HG02759 (cell line): ENCODE measurements around the gene SRSF4.
"Not testable (repeated sequence)": the region's sequence is repeated elsewhere in the genome, so short reads cannot be mapped to it uniquely, and the experiment has no call there.

Experiments used
- ATAC-seq: cut with Tn5 transposase; IDR thresholded peaks from one replicate; pipeline ENCODE4 v1.9.1; 2021; ENCODE audit warnings: mild to moderate bottlenecking, moderate library complexity; ENCODE audit not compliant: unreplicated experiment

The SRSF4 gene

DNA sequence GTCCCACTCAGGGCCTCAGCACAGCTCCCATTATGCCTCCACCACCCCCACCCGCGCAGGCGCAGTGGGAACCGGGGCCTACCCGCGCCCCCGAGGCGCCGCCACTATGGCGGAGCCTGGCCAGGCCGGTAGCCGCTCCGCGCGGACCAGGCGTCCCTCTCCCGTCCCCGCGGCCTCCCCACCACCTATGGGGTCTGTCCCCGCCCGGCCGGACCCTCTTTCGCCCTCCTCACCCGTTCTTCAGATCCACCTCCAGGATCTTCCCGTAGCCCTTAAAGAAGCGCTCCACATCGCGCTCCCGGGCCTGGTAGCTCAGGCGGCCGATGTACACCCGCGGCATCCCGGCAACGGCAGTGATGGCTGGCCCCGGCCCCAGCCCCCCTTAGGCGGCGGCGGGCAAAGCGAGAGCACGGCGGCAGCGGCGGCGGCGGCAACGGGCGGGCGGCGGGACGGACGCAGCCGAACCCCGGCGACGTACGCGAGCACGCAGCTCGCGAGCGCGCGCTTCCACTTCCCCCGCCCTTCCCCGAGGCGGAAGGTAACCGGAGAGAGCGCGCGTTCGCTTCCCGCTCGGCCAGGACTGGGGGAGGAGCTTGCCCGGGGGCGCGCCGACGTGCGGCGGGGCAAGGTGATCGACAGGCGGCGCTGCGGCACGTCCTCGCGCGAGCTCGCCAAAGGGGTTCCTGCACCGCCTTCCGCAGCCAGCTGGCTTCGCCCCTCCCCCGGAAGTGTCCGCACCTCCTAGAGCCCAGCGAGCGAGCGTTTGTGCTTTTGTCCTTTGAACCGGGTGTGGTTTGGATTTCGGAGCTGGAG lies at the start of gene SRSF4:
Gene SRSF4 (minus strand): TSS at position 488 of the 813 bp plus-strand sequence. CDS start 148 bp downstream, at position 340.
- peak; percentile 90 for ATAC-seq

DNA sequence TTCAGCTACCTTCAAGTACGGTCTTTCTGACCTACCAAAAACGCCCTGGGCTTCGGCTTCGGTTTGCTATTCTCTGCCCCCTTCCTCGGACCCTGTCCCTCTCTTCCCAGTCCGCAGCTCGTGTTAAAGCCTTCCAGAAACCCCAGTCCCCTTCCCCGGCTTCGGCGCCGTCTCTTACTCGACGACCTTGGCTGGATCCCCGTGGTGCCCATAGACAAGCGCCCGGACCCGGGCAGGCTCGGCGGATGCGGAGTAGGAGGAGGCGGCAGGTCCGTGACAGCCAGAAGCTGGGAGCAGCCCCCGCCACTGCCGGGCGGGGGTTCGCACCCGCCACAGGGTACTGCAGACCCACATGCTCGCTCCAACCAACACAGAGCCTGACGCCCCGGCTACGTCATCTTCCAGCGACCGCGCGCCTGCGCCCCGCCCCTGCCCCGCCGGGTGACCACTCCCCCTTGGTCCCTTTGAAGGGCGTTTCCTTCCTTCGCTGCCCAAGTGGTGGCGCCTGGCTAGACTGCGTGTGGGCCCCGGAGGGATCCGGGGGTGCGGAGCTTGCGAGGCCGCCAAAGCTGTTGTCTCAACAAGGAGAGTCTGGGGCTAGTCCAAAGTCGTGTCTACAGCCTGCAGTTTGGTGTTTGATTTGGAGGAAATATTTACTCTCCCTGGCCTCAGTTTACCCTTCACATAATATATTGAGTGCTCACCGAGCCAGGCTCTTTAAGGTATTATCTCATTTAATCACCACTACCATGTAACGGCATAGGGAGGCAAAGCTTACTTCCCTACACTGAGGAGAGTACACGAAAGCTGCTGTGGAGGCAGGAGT lies 49.1 kb upstream of the SRSF4 start, which contains the start of gene MECR:
Gene MECR (minus strand): TSS at position 382 of the 826 bp plus-strand sequence. CDS start 28 bp downstream, at position 354.
- ATAC-seq: peak; percentile 93

DNA sequence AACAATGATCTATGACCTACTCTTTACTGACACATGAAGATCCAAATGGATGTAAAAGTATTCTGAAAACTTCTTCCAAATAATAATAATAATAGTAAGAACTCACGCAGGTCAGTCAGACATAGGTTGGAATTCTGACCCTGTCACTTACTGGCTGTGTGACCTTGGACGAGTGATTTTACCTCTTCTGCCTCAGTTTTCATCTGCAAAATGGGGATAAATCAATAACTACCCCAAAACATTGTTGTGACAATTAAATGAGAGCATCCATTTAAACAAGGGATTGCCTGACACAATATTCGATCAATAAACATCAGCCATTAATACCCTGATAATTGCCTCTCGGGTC lies 48.5 kb upstream of the SRSF4 start:
- no peak for ATAC-seq

DNA sequence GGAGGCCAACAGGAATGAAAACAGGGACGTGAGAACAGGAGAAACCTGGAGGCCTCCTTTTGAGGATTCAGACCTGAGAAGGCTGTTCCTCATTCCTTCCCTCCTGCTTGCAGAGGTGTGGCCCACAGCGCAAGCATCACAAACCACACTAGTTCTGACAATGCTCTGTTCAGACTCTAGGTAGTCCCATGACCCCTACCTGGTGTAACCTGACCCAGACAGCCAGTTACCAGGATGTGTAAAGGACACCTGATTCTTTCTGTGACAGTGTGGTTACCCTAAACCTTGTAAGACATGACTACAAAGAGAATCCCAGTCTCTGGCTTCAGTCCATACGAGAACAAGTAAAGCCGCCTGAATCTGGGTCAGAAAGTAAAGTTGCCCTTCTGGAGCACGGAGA lies 45.8 kb upstream of the SRSF4 start:
- no peak for ATAC-seq

DNA sequence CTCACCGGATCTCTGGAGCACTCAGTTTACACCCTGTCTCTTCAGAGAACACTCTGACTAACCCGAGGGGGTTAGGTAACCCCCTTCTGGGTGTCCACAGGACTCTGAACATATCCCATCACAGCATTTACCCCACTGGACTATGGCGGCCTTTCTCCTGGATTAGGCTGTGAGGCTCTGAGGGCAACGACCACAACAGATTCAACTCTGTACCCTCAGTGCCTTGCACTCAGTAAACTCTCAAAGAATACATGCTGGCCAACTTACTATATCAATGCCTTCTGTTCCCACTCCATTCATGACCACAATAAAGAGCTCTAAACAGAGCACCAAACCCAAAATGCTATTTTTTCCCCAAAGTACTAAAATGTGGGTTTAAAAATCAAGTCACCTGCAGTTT lies 43.7 kb upstream of the SRSF4 start:
- no peak for ATAC-seq

DNA sequence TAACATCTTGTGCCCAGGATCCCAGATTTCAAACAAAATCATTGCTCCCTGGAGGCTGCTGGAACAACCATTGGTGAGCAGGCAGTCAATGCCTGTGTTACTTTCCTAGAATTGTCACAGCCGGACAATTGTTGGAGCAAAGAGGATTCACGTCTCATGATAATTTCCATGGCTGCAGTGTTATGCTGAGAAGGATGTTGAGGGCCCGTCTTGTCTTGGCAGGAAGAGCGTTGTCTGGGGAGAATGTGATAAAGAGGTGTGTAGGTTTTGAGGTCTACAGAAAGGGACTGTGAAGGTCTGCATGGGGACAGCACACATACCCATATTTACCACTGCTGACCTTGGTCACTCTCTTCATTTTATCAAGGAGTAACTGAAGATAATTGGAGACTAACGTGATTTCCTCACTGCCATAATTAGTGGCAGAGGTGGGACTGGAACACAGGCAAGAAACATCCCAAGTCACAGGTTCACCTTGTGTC lies 42.7 kb upstream of the SRSF4 start:
- ATAC-seq: no peak

DNA sequence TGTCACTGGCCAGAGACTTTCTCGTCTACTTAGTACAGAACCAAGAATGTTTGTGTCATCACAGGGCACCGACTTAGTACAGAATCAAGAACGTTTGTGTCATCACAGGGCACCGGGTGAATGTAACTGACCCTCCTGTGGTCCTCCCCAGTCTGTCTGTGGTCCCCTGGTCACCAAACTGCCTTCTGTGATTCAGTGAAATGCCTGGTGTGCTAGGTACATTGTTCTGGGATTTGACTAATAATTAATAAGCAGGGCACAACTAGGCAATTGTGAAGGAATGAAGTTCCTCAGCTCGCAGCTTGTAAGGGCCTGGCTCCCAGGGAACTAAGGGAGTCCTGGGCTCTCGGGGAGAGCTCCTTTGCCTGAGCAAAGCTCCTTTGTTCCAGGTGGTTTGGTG lies 41.8 kb upstream of the SRSF4 start:
- no peak for ATAC-seq

DNA sequence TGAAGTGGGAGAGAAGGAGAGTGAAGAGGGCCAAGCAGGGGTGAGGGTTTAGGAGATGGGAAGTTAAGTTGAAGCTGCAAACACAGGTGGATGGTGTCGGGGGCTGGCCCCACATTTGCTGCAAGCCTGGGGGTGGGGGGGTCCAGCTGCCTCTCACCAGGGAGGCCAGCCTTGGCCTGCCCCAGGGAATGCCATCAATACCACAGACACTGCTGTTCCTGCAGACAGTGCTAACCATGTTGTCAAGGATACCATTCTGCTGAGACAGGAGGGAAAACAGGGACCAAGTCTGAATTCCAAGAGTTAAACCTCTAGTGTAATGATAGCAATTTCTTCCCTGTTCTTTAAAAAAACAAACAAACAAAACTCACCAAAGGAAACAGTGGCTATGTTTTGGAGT lies 41.0 kb upstream of the SRSF4 start:
- no peak for ATAC-seq

DNA sequence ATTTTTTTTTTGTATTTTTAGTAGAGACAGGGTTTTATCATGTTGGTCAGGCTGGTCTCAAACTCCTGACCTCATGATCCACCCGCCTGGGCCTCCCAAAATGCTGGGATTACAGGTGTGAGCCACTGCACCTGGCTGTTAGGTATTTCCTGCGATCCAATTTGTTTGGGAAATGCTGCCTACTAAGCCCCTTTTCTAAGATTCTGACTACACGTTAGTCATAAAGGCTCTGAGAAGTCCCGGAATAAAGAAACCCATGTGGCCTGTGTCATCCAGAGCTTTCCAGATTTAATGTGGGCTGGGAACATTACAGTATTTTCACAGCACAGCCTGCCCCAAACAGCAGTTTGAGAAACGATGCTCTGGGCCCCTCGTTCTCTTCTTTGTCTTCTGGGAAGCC lies 40.6 kb upstream of the SRSF4 start:
- ATAC-seq: not testable (repeated sequence)

DNA sequence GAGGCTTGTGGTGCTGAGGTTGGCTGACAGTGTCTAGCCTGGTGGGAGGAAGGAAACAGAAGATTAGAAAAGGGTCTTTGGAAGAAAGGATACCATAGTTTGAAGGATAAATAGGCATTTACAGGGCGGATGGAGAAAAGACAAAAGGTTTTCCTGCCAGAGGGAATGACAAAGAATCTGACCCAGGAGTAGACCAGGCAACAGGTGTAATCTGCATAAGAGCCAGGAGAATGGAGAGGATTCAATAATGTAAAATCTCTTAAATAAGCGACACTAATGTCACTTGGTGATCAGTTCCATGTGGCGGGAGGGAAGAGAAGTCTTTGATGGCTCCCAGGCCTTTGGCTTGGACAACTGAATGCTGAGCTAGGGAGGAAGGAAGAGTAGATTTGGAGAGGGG lies 39.6 kb upstream of the SRSF4 start:
- no peak for ATAC-seq

DNA sequence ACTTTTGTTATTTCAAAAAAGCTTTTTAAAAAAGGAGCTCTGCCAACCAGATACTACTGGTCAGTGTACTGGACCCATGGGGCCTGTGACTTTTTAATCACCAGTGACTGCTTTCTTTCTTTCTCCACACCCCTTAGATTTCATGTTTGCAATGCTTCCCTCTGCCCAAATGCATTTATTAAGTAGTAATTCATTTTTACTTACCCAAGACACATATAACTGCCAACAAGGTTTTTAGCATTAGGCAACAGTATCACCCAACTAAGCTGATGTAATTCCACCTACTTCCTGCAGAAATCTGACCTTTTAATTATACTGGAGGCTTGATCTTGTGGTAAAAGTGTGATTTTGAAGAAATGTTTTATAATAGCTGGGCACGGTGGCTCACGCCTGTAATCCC lies 36.5 kb upstream of the SRSF4 start:
- no peak for ATAC-seq

DNA sequence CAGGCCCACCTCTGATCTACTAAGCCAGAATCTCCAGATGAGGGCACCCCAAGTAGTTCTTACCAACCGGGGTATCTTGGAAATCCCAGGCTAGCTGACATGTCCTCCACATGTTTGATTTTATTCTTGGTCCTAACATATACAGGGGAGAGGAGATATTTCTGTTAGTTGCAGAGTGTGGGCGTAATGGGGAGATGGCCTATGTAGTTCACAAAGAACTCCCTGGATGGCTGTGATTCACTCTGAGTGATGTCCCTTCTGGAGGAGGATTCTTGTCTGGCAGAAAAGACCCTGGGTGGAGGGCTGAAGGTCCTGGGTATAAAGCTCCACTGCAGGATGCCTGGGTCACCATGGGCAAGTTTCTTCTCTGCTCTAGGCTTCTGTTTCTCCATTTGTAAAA lies 35.9 kb upstream of the SRSF4 start:
- no peak for ATAC-seq

DNA sequence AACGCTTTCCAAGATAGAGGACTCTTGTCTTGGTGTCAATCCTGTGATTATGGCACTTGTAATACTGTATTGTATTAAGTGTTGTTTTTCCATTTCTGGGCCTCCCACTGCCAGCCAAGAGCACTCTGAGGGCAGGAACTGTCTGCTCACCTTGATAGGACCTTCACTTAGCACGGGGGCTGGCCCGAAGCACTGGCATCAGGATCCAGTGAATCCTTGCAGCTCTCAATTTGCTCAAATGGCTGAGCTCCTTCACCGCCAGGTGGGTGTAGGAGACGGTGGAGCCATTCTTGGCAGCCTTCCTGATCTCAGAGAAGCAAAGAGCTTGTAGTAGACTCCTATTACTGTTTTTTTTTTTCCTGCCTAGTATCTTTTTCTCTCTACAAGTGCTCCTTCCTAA lies 31.4 kb upstream of the SRSF4 start:
- no peak for ATAC-seq

DNA sequence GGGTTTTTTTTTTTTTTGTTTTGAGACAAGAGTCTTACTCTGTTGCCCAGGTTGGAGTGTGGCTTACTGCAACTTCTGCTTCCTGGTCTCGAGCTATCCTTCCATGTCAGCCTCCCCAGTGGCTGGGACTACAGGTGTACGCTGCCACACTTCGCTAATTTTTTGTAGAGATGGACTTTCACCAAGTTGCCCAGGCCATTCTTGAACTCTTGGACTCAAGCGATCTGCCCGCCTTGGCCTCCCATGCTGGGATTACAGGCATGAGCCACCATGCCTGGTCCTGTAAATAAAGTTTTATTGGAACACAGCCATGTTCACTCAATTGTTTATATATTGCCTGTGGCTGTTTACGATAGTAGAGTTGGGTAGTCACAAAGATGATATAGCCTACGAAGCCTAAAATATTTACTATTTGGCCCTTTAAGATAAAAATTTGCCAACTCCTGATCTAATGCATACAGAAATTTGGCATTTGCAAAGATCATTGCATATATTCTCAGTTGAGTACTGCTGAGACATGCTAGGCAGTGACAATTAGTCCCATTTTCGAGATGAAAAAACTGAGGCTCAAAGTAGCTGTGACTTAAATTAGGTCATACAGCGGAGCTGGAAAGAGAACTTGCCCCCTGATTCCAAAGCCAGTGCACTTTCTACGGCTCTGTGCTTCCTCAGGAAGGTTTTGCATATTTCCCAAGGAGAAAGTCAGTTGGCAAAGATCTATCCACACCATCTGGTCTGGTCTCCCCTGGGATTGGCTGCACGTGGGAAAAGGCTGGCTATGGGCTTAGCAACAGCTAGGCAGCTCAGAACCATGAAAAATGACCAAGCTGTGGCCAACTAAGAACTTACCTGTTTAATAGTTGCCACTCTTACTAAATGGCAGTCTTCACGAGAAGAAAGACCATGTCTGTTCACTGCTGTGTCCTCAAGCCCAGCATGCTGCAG lies 29.7 kb upstream of the SRSF4 start:
- ATAC-seq: no peak

DNA sequence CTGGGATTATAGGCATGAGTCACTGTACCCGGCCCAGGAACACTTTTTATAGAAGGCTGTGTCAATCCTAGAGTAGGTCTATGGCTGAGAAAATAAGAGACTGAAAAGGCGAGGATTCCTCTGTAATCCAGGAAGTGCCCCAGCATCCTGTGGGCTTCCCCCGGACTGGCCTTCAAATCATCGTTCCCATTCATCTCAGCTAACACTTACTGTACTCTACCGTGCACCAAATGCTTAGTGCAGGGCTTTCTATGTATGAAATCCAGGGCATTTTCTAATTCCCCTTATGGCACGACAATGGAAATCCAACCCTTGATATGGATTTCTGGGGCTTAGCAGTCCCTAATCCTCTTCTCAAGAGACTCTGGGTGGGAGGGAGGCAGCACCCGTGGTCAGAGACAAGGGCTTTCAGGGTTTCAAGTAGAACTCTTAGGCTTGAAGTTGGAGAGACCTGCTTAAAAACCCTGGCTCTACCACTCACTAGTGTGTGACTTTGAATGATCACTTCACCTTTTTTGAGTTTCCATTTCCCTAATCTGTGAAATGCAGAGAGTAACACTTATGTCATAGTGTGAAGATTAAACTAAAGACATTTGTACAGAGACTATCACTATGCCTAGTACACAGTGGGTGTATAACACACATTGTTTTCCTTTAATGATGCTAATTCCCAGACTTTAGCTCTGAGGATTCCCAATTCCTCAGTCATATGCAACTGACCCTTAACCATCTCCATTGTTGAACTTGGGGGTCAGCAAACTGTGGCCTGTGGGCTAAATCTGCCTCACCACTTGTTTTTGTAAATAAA lies 28.8 kb upstream of the SRSF4 start:
- ATAC-seq: no peak

DNA sequence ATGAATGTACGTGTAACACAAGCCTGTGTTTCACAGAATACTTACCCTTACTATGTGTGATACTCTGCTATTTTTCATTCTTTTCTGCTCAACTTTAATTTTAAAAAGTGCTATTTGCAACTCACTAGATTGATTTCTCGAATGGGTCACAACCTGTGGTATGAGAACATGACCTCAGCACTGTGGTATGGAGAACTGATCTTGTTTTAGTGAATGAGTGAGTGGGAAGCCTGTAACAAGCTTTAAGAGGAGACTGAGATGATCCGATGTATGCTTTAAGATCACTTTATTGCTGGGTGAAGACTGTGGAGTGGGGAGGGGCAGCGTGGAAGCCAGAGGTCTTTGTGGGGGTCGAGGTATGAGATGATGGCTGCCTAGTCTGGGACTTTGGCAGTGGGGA lies 27.5 kb upstream of the SRSF4 start:
- ATAC-seq: no peak

DNA sequence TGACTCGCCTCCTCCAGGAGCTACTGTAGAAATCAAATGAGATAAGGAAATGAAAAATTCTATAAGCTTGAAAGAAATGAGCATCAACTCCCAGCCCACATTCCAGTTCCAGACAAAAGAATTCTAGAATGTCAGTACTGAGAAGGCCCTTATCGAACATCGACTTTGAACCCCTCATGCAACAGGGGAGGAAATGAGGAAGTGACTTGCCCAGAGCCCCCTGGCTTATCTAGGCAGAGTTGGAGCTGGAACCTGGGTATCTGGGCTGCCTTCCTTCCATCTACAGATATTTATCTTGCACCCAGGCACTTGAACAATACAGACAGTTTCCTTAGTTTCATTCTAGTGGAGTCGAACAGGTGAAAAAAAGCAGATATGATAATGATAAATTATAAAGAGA lies 26.7 kb upstream of the SRSF4 start:
- no peak for ATAC-seq

DNA sequence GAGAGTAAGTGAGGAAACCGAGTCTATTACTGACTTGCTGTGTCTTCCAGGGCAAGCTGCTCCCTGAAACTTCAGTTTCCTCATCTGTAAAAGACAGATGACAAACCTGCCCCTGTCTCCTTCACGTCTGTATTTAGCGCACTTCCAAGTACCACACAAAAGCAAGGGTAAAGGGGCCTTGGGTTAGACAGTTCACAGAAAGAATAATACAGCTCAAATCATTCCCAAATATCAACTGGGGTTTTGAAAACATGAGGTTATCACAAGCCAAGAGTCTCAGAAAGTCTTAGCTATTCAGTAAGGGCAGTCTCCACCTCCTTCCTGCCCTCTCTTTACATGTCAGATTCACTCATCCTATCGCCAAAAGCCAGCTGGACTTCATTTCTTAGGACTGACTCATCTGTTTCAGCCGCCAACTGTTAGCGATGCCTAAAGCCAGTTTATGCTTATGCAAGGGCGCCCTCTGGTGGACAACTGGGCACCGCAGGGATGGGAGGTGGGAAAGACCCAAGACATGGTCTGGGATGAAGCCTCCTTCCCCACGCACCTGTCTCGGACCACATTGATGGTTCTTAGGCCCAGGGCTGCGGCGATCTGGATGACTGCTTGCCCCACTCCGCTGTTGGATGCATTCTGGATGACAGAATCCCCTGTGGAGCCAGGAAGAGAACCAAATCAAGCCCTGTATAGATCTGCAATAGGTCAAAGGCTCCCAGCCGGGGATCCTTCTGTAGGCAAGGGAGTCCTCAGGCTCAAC lies 21.1 kb upstream of the SRSF4 start:
- ATAC-seq: peak; percentile 56

DNA sequence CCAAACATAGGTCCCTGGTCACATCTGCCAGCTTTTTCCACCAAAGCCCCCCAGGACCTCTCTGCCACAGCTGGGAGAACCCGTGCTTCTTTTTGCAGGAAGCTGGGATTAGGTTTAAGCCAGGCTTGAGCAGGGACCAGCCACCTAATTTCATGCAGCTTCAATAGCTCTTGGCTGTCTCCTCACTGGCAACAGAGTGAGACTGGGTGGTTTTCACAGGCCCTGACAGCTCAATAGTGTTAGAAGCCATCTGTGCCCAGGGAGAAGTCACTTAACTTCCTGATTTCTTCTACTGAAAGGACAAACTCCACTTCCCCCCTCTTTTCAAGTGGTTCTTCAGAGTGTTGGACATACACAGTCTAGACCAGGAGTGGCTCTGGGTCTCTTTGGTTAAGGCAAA lies 20.4 kb upstream of the SRSF4 start:
- ATAC-seq: no peak
